Superior temporal gyrus (tissue), 1 donor: Measurements from ENCODE around the gene PRRG1.
"Not testable (repeated sequence)": the region's sequence is repeated elsewhere in the genome, so short reads cannot be mapped to it uniquely, and the experiment has no call there.

ENCODE experiments used
- DNase-seq: peaks from one replicate; pipeline ENCODE4 v3.0.0-alpha.2; 2016; ENCODE audit errors: extremely low spot score

Gene PRRG1

DNA sequence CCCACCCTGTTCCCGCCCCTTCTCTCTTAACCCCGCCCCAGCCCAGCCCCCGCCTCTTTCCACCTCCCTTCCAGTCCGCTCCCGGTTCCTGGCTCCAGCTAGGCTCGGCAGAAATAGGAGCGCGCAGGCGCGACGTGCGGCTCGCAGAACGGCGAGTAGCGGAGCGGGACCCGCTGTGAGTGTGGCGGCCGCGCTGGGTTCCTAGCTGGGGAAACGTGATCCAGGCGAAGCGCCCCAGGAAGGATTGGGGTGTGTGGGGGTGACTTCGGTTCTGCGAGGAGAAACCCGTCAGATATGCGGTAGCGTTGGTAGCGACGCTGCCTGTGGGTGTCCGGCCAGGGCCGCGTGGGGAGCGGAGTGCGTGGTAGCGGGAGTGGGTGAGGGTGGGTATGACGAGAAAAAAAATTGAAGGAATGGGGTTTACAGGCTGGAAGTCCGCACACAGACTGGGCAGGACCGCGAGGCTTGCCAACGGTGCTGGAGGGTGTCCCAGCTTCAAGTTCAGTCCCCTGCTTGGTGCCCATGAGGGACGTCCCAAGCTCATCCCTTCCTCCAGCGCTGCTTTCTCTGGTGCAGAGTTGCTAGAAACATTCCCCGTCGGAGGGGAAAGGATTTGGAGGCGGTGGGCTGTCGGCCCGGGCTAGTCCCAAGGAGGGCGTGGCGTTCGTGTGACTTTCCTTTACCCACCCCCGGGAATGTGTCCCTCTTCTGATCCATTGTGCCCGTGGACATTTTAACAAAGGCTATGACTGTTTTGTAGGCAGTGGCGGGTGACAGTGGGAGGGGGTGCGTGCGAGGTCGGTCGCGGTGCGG is at the start of gene PRRG1:
PRRG1 (plus strand) TSS at position 144 of the 813 bp plus-strand sequence. CDS start 56,886 bp downstream, outside the sequence.
- peak; percentile 70 for DNase-seq

GRCh38 chrX:37302569-37302968 is 46.6 kb upstream of the PRRG1 start:
- DNase-seq, result no peak

GRCh38 chrX:37305238-37305637 is 43.9 kb upstream of the PRRG1 start:
- DNase-seq, result not testable (repeated sequence)

GRCh38 chrX:37314531-37314930 is 34.6 kb upstream of the PRRG1 start:
- DNase-seq, result no peak

DNA sequence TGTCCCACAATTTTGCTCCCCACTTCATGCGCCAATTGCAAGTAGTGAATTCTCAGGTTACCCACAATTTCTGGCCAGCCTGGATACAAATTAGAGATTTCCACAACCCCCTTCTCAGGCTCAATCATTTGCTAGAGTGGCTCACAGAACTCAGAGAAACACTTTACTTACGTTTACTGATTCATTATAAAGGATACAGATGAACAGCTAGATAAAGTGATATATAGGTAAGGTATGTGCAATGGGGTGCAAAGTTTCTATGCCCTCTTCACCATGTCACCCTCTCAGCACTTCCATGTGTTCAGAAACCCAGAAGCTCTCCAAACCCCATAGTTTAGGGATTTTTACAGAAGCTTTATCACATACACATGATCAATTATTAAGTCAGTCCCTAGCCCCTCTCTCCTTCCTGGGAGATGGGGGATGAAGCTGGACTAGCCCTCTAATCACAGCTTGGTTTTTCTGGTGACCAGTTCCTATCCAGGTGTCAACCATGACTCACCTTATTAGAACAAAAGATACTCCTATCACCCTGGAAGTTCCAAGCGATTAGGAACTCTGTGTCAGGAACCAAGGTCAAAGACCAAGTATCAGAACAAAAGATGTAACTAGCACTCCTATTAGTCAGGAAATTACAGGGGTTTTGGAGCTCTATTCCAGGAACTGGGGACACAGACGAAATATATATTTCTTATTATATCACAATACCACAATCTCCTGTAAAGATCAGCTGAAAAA is 33.5 kb upstream of the PRRG1 start:
- no peak for DNase-seq

- DNase-seq, result no peak
Observed at GRCh38 chrX:37320541-37321203, 28.5 kb upstream of the PRRG1 start.

DNA sequence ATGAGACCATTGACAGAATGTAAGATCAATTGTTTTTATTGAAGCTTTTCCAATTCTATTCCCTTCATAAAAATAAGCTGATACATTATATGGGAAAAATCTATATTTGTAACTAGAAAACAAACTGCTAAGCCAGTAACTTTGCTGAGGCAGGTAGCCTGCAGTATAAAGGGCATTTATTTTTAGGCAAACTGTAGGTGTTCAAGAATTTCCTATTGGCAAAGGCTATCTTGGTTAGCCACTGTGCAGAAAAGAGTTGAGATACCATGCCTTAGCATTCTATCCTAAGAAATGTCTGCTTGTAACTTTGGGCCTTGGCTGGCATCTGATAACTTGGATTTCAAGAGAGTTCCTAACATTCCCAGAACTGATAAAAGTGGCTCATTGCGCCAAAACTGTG is 18.5 kb upstream of the PRRG1 start:
- DNase-seq, result no peak

GRCh38 chrX:37331546-37331945 is 17.6 kb upstream of the PRRG1 start:
- DNase-seq, result peak; percentile 68

- DNase-seq, result peak; percentile 35
Observed at GRCh38 chrX:37332055-37332454, 17.1 kb upstream of the PRRG1 start.

GRCh38 chrX:37332987-37333658 is 16.0 kb upstream of the PRRG1 start:
- DNase-seq, result no peak

DNA sequence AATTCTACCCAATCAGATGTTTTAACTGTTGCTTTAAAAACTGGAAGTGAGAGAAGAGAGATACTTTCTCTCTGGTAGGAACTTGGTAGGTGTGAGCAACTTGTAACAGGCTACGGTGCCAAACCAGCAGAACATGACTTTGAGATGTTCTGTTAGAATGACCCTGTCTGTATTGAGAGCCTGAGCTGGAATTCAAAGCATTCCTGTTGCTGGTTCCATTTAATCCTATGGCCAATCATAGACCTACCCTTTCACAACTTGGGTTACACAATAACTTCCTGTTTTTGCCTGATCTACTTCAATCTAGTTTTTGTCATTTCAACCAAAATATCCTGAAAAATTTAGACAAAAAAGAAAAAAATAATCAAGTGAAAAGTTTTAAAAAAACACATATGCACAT is 1.7 kb upstream of the PRRG1 start:
- DNase-seq, result no peak

- peak; percentile 55 for DNase-seq
Observed at GRCh38 chrX:37348231-37348970, 763 bp upstream of the PRRG1 start.

GRCh38 chrX:37348971-37349220 is 268 bp upstream of the PRRG1 start:
- DNase-seq, result no peak

DNA sequence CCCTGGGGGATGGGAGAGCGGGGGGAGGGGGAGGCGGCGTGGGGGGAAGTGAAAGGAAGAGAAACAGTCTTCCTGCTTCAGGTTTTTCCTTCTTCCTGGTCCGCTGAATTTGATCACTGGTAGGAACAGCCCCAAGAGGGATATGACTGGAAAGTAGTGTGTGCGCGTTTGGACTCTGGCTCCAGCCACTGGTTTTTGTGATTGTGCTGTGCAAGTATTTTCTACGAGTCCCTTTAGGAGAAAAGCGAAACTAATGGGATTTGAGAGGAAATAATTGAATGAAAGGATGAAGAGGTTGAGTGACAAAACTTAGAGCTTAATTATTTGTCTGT is 836 bp downstream of the PRRG1 start:
- DNase-seq, result peak; percentile 51

- DNase-seq, result no peak
Observed at GRCh38 chrX:37353646-37354045, 4.5 kb downstream of the PRRG1 start.

GRCh38 chrX:37357436-37357835 is 8.3 kb downstream of the PRRG1 start:
- no peak for DNase-seq

- peak; percentile 17 for DNase-seq
Observed at GRCh38 chrX:37361596-37361995, 12.4 kb downstream of the PRRG1 start.

- no peak for DNase-seq
Observed at GRCh38 chrX:37364666-37365065, 15.5 kb downstream of the PRRG1 start.

DNA sequence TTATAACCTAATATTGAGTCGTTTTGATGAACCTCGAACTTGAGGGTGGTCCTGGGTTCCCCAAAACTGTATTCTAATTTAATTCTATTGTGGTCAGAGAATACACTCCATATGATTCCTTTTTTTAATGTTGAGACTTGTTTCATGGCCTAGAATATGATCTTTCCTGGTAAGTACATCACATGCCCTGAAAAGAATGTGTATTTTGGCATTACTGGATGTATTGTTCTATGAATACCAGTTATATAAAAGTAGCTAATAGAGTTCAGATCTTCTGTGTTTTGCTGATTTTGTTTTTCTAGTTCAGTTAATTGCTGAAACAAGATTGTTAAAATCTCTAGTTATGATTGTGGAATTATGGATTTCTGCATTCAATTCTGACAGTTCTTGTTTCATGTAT is 18.8 kb downstream of the PRRG1 start:
- no peak for DNase-seq

GRCh38 chrX:37370499-37371141 is 21.5 kb downstream of the PRRG1 start:
- no peak for DNase-seq

- no peak for DNase-seq
Observed at GRCh38 chrX:37371578-37371991, 22.4 kb downstream of the PRRG1 start.
